Neural cell (in vitro differentiated cells): ENCODE data around the gene RAB11FIP4. TPM values are rescaled to one million over a fixed set of nuclear protein-coding genes. Genes with fewer than 3 reads are reported as not detected.

Source experiments
- H2AFZ ChIP-seq: fragments of 200-600, 300-800 bp; sonication (generic), shearing (Covaris generic); 2 replicates; pipeline ENCODE4 v1.6.0; 2014; ENCODE audit warnings: low read depth, mild to moderate bottlenecking, antibody characterized with exemption, low read length, moderate library complexity
- H3F3A ChIP-seq: fragments of 200-600 bp; shearing (Covaris generic); 2 replicates; pipeline ENCODE4 v1.6.1; 2016; ENCODE audit warnings: mild to moderate bottlenecking, moderate library complexity, mixed read lengths, antibody characterized with exemption, low read length; ENCODE audit not compliant: insufficient read depth, poor library complexity, severe bottlenecking
- H3K27ac ChIP-seq: fragments of 200-600, 300-800 bp; sonication (generic), shearing (Covaris generic); 2 replicates; pipeline ENCODE4 v1.5.1; 2014; ENCODE audit warnings: mild to moderate bottlenecking, low read length, moderate library complexity
- H3K27me3 ChIP-seq: fragments of 300-800, 200-600 bp; sonication (generic), shearing (Covaris generic); 2 replicates; pipeline ENCODE4 v1.6.0; 2014; ENCODE audit warnings: mild to moderate bottlenecking, low read depth, low read length, moderate library complexity; ENCODE audit not compliant: insufficient read depth
- H3K36me3 ChIP-seq: fragments of 300-800, 200-600 bp; sonication (generic), shearing (Covaris generic); 2 replicates; pipeline ENCODE4 v1.5.1; 2014; ENCODE audit warnings: mild to moderate bottlenecking, antibody characterized with exemption, low read length, moderate library complexity; ENCODE audit not compliant: insufficient read depth
- H3K4me2 ChIP-seq: fragments of 300-800, 200-600 bp; sonication (generic), shearing (Covaris generic); 2 replicates; pipeline ENCODE4 v1.6.0; 2014; ENCODE audit warnings: mild to moderate bottlenecking, low read length
- H3K4me3 ChIP-seq: fragments of 300-800, 200-600 bp; sonication (generic), shearing (Covaris generic); 2 replicates; pipeline ENCODE4 v1.5.1; 2014; ENCODE audit warnings: mild to moderate bottlenecking, low read length, moderate library complexity
- H3K79me2 ChIP-seq: fragments of 200-600 bp; shearing (Covaris generic); replicated peaks from 2 replicates; pipeline ENCODE4 v1.6.0; 2014; ENCODE audit warnings: mild to moderate bottlenecking, low read length, moderate library complexity; ENCODE audit not compliant: insufficient read depth
- H3K9ac ChIP-seq: fragments of 300-800, 200-600 bp; sonication (generic), shearing (Covaris generic); 2 replicates; pipeline ENCODE4 v1.6.1; 2016; ENCODE audit warnings: mild to moderate bottlenecking, low read length, mixed read lengths
- H3K9me2 ChIP-seq: fragments of 200-600 bp; shearing (Covaris generic); 2 replicates; pipeline ENCODE4 v1.6.1; 2016; ENCODE audit warnings: mild to moderate bottlenecking, low read length, mixed read lengths; ENCODE audit not compliant: insufficient read depth
- H3K9me3 ChIP-seq: fragments of 200-600, 300-800 bp; sonication (generic), shearing (Covaris generic); 2 replicates; pipeline ENCODE4 v1.6.1; 2016; ENCODE audit warnings: mild to moderate bottlenecking, mixed run types, low read length, moderate library complexity, mixed read lengths
- H4K20me1 ChIP-seq: fragments of 200-600 bp; shearing (Covaris generic); 2 replicates; pipeline ENCODE4 v1.6.1; 2016; ENCODE audit warnings: mild to moderate bottlenecking, mixed run types; ENCODE audit not compliant: insufficient read depth
- EP300 ChIP-seq: fragments of 450-650 bp; conservative IDR thresholded peaks from 2 replicates; pipeline ENCODE4 v1.6.1; 2014; ENCODE audit warnings: antibody characterized with exemption, mild to moderate bottlenecking, moderate library complexity; ENCODE audit not compliant: poor library complexity, severe bottlenecking
- EZH2 ChIP-seq: fragments of 200-600, 300-800 bp; shearing (Covaris generic), sonication (generic); IDR thresholded peaks from 2 replicates; pipeline ENCODE4 v1.6.1; 2014; ENCODE audit warnings: antibody characterized with exemption, low read length, borderline replicate concordance, mild to moderate bottlenecking; ENCODE audit not compliant: insufficient read depth, poor library complexity, severe bottlenecking
- MXI1 ChIP-seq: fragments of 450-650 bp; conservative IDR thresholded peaks from 2 replicates; pipeline ENCODE4 v1.6.1; 2014; ENCODE audit warnings: antibody characterized with exemption, mild to moderate bottlenecking; ENCODE audit not compliant: poor library complexity, severe bottlenecking
- POLR2AphosphoS5 ChIP-seq: IDR thresholded peaks from 2 replicates; pipeline ENCODE4 v1.6.1; 2012
- RAD21 ChIP-seq: fragments of 450-650 bp; conservative IDR thresholded peaks from 2 replicates; pipeline ENCODE4 v1.6.1; 2014; ENCODE audit warnings: antibody characterized with exemption, mild to moderate bottlenecking, moderate library complexity
- SMC3 ChIP-seq: fragments of 450-650 bp; conservative IDR thresholded peaks from 2 replicates; pipeline ENCODE4 v1.6.1; 2014; ENCODE audit warnings: antibody characterized with exemption, mild to moderate bottlenecking, moderate library complexity; ENCODE audit not compliant: poor library complexity
- TAF1 ChIP-seq: IDR thresholded peaks from 2 replicates; pipeline ENCODE4 v1.6.1; 2012; ENCODE audit warnings: low read depth
- polyA plus RNA-seq: library from polyadenylated mRNA; depleted of rRNA; stranded (reverse); fragments of >200 nt; gene quantifications from 2 replicates; pipeline ENCODE4 v1.2.3, GENCODE V29; 2014
- TF ChIP-seq, protein P1 (sequence below): fragments of 450-650 bp; IDR thresholded peaks from 2 replicates; pipeline ENCODE4 v1.5.1; 2014; ENCODE audit warnings: antibody characterized with exemption, mild to moderate bottlenecking, moderate library complexity; ENCODE audit not compliant: poor library complexity, severe bottlenecking
- TF ChIP-seq, protein P2 (sequence below): IDR thresholded peaks from 2 replicates; pipeline ENCODE4 v1.6.1; 2012; ENCODE audit warnings: borderline replicate concordance

Gene RAB11FIP4
- polyA plus RNA-seq, 1 donor from 2014 or later: 14.4 TPM

DNA sequence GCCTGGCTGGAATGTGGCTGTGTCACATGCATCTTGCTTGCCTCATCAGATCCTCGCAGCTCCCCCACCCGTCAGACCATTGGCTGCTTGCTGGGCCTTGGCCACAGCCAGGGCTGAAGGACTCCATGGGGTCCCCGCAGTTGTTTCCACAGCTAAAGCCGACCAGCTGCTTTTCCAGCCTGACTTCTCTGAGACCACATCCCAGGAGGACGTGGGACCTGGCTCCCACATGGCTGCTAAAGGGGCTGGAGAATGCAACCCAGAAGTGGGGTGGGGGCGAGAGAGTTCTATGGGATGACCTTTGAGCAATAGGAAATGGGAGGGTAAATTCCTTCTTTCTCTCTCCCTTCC is 193.8 kb downstream of the RAB11FIP4 start:
- Histone ChIP-seq H3K4me3 (no peak overlapping the region), H3K79me2 (no peaks in the 10 kb centered on the region), H3K9me2 (no peaks in the 10 kb centered on the region), H3K9ac (no peak overlapping the region), H3K27ac (no peak overlapping the region), H3K9me3 (no peaks in the 10 kb centered on the region), H3F3A (no peaks in the 10 kb centered on the region), H3K36me3 (no peaks in the 10 kb centered on the region), H4K20me1 (no peaks in the 10 kb centered on the region), H3K27me3 (no peaks in the 10 kb centered on the region), H2AFZ (no peak overlapping the region), H3K4me2 (no peak overlapping the region)
- TF ChIP-seq POLR2AphosphoS5 (no peak), EZH2 (no peak), SMC3 (no peak), EP300 (no peak), TAF1 (no peak), RAD21 (no peak)
- TF ChIP-seq, protein P1, sequence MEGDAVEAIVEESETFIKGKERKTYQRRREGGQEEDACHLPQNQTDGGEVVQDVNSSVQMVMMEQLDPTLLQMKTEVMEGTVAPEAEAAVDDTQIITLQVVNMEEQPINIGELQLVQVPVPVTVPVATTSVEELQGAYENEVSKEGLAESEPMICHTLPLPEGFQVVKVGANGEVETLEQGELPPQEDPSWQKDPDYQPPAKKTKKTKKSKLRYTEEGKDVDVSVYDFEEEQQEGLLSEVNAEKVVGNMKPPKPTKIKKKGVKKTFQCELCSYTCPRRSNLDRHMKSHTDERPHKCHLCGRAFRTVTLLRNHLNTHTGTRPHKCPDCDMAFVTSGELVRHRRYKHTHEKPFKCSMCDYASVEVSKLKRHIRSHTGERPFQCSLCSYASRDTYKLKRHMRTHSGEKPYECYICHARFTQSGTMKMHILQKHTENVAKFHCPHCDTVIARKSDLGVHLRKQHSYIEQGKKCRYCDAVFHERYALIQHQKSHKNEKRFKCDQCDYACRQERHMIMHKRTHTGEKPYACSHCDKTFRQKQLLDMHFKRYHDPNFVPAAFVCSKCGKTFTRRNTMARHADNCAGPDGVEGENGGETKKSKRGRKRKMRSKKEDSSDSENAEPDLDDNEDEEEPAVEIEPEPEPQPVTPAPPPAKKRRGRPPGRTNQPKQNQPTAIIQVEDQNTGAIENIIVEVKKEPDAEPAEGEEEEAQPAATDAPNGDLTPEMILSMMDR: no peak
- TF ChIP-seq, protein P2, sequence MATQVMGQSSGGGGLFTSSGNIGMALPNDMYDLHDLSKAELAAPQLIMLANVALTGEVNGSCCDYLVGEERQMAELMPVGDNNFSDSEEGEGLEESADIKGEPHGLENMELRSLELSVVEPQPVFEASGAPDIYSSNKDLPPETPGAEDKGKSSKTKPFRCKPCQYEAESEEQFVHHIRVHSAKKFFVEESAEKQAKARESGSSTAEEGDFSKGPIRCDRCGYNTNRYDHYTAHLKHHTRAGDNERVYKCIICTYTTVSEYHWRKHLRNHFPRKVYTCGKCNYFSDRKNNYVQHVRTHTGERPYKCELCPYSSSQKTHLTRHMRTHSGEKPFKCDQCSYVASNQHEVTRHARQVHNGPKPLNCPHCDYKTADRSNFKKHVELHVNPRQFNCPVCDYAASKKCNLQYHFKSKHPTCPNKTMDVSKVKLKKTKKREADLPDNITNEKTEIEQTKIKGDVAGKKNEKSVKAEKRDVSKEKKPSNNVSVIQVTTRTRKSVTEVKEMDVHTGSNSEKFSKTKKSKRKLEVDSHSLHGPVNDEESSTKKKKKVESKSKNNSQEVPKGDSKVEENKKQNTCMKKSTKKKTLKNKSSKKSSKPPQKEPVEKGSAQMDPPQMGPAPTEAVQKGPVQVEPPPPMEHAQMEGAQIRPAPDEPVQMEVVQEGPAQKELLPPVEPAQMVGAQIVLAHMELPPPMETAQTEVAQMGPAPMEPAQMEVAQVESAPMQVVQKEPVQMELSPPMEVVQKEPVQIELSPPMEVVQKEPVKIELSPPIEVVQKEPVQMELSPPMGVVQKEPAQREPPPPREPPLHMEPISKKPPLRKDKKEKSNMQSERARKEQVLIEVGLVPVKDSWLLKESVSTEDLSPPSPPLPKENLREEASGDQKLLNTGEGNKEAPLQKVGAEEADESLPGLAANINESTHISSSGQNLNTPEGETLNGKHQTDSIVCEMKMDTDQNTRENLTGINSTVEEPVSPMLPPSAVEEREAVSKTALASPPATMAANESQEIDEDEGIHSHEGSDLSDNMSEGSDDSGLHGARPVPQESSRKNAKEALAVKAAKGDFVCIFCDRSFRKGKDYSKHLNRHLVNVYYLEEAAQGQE: no peak

DNA sequence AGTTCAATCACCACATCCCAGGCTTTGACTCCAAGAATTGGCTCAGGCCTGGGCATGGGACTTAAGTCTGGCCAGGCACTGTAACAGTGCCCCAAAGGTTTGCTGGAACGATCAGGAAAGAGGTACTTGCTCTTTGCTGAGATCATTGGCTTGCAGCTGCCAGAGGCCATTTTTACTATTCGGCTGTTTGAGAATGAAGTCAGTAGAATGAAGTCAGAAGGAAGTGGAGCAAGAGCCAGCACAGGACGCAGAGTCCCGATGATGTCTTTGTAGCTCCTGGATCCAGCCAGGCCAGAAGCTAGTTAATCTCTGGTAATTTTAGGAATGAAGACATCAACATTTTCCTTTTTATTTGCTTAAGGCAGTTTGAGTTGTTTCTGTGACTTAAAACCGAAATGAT is 195.5 kb downstream of the RAB11FIP4 start:
- no peak overlapping the region for H3K9ac ChIP-seq
- H4K20me1 ChIP-seq: no peaks in the 10 kb centered on the region
- no peaks in the 10 kb centered on the region for H3K9me3 ChIP-seq
- no peak overlapping the region for H3K4me3 ChIP-seq
- H3K4me2 ChIP-seq: no peak overlapping the region
- no peaks in the 10 kb centered on the region for H3K27me3 ChIP-seq
- no peak overlapping the region for H2AFZ ChIP-seq
- H3K36me3 ChIP-seq: no peaks in the 10 kb centered on the region
- H3K9me2 ChIP-seq: no peaks in the 10 kb centered on the region
- no peaks in the 10 kb centered on the region for H3K79me2 ChIP-seq
- H3K27ac ChIP-seq: no peak overlapping the region
- H3F3A ChIP-seq: no peaks in the 10 kb centered on the region
- TF ChIP-seq, protein P2: no peak
- TF ChIP-seq POLR2AphosphoS5 (no peak), MXI1 (no peak), TAF1 (no peak), RAD21 (no peak), EP300 (no peak), SMC3 (no peak), EZH2 (no peak)
- TF ChIP-seq, protein P1: no peak
